ENCODE measurements around the gene GNS.

Gene GNS

DNA sequence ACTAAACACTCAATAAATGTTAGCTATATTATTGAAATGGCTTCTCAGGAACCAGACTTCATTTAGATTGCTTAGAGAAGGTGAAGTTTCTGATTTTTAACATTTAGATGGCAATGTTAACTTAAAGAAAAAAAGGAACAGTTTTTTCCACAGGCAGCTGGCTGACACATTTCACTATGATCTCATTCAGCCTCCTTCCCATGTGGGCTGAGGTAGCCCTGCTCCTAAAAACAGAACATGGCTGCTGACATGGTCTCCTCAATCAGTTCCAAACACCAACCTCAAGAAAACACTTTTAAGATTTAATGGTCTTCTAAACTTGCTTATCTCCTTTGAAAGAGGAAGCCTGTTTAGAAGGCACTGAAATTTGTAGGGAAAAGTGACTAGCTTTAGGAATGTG, 23.8 kb downstream of the GNS start:
- DNase-seq = no peak

DNA sequence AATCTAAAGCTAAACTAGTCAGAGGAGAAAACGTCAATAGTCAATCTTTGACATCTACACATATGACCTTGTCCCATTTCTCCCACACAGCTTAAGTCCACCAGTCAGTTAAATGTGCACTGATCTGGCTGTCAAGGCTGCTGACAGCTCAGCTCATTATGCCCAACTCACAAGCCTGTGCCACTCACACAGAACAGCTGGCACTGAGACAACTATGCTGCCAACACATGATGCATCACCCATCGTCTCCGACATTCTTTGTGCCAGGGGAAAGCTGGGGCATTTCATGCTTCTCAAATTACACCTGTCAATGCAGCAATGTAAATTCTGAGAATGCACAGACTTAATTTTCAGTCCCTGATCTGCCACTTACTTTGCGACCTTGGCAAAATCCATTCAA, 25.3 kb downstream of the GNS start:
- no peak for DNase-seq

DNA sequence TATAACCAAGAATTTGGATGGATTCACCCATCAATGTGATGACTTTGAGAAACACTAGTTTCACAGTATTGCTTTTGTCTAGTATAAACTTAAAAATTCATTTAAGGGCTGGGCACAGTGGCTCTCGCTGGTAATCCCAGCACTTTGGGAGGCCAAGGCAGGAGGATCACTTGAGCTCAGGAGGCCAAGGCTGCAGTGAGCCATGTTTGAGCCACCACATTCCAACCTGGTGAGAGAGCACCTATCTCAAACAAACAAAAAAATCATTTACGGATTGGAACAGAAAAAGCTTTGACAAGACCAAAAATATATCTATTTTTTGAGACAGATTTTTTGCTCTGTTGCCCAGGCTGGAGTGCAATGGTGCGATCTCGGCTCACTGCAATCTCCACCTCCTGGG, 27.5 kb downstream of the GNS start:
- DNase-seq = no peak

DNA sequence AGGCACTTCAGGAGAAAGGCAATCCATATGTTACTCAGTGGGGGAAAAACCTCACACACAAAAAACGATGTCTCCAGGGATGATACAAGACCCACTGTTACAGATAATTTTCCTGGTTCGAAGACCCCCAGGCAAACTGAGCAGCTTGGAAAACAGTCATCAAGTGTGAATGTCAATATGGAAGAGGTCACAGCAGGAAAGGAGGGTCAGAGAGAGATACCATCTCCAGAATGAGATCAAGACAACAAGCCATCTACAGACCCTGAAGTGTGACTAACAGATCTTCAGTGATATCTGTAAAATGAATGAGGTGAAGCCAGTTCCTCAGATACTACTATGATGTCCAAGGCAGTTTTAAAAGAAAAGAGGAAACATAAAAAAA, 28.6 kb downstream of the GNS start:
- no peak for DNase-seq

DNA sequence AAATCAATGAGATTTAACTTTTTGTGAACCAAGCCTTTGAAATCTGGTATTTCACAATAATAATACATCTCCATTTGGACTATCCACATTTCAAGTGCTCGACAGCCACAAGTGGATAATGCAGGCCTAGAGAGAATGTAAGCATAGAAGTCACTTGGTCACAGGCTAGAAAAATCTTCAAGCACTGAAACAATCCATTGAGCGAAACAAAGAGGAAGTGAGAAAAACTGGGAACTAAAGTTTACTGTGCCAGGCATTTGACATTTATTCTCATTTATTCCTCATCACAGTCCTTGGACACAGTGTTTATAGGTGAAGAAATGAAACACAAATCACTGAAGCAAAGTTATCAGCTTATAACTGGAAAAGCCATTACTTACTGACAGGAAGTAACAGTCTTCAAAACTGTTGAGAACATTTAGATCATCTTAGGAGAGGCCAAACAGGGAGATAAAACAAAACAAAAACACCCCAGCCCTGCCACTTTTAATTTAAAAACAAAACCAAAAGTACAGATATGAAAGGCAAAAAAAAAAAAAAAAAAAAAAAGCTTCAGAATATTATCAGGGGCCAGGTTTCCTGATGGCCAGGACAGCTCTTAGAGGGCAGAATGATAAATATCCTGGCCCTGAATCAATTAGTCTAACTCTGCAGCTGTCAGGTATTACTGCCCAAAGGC, 29.2 kb downstream of the GNS start:
- DNase-seq = no peak

DNA sequence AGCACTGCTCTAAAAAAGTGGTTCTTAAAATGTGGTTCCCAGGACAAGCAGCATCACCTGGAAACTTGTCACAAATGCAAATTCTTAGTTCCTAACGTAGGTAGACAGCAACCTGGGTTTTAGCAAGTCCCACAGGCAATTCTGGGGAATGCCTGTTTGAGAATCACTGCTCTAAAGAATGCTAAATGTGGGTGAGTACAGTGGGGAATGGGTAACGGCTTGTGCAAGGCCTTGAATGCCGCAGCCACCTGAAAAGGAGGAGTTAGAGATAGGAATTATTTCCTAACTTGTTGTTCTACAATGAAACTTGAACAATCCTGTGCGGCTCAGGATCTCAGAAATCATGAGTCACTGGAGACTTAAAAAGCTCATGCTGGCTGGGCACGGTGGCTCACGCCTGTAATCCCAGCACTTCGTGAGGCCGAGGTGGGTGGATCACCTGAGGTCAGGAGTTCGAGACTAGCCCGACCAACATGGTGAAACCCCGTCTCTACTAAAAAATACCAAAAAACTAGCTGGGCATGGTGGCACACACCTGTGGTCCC, 34.9 kb downstream of the GNS start:
- DNase-seq = no peak

DNA sequence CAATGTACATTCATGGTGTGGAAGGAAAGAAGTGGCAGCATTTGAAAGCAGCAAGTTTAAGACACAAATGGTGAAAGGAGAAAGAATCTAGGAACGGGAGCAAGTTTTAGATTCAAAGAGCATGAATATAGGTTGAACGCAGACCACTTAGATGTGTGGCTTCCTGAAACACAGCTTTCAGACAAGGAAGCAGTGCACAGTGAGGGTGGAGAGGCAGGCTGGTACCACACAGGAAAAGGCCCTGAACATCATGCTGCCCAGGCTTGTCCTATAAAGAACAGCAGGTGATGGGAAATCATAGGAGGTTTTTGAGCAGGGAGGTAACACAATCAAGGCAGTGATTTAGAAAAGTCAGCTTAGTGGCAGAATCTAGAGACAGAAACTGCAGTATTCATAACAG, 35.6 kb downstream of the GNS start:
- DNase-seq = no peak

DNA sequence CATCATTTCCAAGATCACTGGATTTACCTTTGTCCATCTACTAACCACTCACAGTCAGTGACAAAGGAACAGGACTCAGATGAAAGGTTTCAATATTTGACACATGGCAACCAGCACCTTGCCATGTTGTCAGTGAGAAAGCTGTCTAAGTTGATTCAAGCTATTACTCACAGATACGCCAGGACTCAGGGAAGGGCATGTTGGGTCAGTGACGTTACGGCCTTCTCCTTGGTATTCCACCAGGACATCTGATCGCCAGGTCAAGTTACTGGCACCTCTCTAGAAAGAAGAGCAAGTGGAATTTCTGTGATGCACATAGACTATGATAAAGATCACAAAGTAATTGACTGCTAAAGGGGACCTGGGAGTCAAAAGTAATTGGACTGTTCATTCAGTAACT, 36.4 kb downstream of the GNS start:
- no peak for DNase-seq

DNA sequence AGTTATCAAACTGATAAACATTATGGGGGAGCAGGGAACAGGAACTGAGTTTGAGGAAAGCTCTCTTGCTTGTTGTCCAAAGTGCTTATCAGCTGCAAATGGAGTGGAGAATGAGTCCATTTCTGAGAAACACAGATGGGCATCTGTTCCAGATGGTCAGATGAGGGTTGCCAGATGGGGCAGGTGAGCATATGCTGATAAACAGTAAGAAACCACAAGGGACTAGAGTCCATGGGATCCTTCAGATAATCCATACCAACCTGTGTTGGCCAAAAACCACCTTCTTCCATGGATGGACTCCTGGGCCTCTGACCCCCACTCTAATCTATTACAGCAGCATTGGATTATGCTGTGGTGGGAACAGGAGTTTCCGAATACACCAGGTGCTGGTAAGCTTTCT, 38.3 kb downstream of the GNS start:
- DNase-seq = no peak

DNA sequence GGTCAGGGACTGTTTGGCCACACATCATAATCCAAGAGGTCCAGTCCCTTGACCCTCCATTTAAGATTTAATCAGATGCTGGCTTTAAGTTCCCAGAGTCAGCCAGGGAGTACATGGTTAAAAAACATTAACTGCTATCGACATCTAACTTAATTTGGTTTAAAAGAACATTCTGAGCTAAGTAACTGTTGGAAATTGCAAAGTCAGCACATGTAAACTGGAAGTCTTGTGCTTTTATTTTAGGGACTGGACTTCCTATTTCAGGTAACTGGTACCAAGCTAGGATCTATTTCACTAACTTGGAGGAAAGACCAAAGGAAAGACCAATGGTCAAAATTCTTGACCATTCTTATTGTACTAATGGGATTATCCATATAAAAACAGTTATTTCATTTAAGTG, 40.6 kb downstream of the GNS start:
- no peak for DNase-seq

DNA sequence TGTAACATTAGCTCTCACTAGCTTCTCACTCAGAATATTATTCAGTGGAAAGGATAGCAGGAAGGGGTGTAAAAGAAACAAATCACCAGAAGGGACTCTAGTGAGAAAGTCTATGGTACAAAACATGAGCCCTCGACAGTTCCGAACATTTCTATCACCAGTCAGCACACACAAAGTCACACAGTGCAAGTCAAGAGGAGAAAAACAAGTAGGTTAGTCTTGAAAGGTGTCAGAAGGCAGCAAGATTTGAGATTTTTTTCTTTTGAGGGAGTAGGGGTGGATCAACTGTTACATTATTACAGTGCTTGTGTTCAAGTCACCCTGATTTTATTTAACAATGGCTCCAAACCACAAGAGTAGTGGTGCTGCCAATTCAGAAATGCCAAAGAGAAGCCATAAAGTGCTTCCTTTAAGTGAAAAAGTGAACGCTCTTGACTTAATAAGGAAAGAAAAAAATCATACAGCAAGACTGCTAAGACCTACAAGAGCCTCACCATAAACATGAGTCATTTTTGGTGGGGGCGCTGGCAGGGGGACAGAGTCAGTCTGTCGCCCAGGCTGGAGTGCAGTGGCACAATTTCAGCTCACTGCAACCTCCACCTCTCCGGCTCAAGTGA, 42.3 kb downstream of the GNS start:
- no peak for DNase-seq

DNA sequence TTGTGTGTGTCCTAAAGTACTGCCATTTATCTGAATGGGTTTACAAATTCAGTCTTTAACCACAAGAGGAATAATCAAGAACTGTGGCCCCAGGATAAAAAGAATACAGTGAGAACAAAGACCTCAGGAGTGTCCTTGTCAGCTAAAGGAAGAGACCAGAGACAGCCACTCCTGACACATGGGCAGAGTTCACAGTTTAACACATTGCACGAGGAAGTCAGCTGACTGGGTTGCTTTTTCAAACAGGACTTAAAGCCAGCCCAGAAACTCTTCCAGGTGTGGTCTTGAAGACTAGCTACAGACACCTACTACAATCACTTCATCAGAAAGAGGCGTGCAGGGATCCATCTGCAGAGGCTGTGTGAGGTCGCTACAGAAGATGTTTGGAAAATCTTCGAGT, 42.8 kb downstream of the GNS start:
- no peak for DNase-seq

DNA sequence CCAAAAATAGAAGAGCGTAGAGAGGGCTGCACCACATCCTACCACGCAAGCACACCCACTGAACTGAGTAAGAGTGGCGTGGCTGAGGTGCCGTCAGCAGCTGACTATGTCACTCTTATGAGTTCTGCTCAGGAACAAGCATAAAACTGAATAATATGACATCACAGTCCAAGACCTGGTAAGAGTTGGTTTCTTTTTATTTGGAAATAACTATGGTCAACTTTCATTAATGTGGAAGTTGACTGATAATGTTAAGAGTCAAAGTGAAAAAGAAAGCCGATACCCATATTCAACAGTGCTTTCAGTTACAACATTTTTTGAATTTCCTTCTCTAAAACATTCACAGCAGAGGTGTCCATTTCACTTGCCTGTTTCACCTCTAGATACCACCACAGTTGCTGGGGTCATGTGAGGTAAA, 44.6 kb downstream of the GNS start:
- DNase-seq = no peak

DNA sequence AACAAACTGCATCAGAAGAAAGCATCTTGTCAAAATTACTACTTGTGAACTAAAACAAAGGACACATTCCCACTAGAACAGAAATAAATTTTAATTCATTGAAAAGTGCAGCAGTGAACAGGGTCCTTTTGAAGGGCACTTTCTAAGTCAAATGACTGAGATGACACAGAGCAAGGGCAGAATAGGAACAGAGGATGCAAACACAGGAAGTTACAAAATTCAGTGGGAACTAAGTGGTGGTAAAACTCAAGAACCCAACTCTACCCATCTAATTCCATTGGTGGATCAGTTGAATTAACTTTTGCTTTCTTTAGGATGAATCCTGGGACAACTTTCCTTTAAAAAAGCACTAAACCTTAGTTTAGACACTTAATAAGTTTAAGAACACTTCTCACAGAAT, 45.8 kb downstream of the GNS start:
- DNase-seq = no peak

DNA sequence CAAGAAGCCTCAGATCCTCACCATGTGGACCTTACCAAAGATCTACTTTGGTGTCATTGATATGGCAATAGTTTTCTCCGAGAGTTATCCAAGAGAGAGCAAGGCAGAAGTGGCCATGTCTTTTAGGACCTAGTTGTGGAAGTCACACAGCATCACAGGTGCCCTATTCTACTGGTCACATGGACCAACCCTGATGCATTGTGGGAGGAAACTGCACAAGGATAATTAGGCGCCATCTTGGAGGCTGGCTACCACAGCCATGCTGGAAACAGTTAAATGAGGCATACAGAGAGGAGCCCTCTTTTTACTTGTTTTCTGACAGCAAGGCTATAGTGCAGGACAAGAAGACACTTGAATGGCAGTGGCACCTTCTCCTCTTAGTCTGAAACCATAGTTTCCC, 49.8 kb downstream of the GNS start:
- no peak for DNase-seq

DNA sequence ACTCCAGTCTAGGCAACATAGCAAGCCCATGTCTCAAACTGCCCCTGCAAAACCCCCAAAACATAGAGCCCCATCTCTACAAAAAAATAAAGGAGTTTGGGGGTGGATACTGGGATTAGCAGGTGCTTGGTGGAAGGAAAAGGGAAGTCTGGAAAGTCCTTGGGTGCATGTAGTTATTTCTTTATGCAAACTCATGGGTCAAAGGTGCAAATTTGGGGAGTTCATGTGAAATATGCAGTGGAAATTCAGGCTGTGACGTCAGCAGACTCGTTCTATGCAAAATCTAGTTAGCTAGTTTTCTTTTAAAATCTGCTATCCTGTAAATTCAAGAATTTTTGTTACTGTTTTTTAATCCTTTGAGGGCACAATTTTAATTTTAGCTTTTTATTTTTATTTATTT, 51.3 kb downstream of the GNS start:
- DNase-seq = no peak

DNA sequence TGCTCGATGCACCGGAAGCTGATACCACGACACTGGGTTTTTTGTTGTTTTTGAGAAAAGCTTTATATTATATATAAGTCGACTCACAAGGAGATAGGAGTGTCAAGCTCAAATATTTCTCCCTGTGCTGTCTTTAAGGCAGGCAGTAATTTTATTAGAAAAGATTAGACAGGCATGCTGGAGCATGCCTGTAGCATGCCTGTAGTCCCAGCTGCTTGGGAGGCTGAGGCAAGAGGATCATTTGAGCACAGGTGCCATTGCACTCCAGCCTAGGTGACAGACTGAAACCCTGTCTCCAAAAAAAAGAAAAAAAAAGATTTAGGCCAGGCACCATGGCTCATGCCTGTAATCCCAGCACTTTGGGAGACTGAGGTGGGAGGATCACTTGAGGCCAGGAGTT, 51.8 kb downstream of the GNS start:
- no peak for DNase-seq

DNA sequence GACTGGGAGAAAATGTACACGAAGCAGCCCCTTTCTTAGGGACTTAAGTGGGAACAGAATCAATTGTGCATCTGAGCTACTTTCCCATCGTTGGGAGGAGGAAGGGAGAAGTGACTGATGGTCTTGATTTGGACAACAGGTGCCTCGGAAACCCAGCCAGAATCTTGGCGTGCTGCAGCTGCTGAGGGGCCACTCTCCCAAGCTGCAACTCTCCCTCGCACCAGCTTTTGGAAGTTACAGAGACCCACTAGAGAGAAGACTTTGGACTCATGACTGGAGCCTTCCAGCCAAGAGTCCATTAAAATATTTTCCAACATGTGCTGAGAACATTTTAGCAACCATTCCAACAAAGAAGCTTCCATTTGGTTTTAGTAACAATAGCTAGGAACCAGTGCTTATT, 52.3 kb downstream of the GNS start:
- no peak for DNase-seq

DNA sequence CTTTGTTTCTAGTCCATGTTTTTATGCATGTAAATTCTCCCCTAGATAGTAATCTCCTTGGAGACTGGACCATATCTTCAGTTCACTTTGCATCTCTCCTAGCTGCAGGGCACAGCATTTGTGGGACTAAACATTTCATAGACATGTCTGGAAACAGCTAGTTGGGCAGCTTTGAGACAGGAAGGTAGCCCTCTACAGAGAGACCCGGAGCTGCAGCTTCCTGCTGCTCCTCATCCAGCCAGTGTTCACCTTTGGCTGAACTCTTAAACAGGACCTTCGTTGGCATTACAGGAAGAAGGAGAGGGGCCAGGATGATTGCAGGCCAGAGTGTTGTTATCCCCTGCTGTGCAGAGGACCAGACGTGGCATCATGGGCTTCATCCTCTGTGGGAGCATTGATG, 52.9 kb downstream of the GNS start:
- DNase-seq = no peak

DNA sequence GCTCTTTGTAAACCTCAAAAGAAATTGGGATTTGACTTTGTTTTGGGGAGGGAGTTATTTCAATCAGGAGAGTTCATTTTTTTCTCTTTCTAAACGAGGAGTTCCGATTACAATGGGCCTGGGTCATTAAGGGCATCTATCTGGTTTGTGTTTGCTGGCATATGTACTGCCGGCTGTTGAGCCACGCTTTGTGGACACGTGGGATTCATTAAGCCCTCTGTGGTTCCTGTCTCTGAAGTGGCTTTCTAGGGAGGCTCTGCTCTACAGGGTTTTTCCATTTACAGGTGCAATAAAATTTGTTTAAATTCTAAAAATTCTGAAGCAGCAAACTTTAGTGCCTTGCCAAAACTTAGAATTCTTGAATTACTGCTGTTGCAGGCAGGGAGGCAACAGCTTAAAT, 57.9 kb downstream of the GNS start:
- no peak for DNase-seq

DNA sequence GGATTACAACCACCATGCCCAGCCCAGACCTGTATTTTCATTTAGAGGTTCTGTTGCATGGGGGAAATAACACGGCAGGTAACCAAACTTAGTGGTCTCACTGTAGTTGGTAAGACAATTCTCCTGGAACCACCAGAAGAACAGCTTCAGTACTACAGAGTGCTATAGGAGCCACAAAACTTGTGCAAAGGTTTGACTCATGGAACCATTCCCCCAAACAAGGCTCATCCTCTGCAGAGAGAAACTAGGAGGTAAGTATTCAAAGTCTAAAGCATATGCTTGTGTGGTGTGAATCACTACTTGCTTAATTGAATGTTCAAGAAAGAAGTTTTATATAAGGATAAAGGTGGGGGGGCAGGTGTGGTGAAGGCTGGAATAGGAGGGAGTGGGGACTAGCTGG, 58.7 kb downstream of the GNS start:
- no peak for DNase-seq

DNA sequence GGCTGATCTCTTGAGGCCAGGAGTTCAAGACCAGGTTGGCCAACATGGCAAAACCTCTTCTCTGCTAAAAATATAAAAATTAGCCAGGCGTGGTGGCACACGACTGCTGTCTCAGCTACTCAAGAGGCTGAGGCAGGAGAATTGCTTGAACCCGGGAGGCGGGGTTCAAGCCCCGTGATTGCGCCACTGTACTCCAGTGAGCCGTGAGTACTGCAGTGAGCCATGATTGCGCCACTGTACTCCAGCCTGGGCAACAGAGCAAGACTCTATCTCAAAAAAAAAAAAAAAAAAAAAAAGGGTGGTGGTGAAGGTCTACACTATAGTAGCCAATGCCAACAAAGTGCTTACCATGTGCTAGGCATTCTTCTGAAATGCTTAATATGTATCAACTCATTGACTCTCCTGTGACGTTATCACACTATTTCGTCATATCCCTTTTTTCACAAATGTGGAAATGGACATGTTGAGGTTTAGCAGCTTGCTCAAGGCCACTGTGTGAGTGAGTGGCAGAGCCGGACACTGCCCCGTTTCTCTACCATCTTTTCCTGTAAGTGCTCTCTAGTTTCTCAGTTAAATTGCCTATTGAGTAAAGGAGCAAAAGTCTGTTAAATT, 59.6 kb downstream of the GNS start:
- DNase-seq = no peak

DNA sequence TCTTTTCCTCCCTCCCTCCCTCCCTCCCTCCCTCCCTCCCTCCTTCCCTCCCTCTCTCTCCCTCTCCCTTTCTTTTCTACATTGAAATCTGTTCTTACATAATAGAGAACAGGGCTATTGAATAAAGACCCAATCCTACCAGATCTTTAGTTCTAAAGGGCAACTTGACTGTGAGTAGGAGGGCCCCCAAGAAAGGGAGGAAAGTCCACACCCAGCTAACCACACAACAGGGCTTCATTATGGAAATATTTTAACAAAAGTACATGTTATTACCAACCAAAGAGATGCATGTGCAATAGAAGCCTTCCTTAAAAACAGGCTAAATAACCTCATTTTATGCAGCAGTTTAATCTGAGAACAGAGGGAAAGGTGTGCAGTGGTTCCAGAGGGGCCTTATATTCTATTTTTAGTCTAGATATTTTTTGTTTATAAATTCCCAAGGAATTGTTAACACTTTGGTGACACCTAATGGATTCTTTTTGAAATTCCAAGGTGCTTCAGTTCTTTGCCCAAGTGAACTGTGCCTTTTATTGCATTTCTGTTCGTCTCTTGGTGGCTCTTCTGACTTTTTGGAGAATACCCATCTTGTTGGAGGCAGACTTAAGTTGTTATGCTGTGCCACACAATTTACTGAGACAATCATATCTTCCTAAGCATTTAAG, 63.0 kb downstream of the GNS start:
- DNase-seq = no peak

DNA sequence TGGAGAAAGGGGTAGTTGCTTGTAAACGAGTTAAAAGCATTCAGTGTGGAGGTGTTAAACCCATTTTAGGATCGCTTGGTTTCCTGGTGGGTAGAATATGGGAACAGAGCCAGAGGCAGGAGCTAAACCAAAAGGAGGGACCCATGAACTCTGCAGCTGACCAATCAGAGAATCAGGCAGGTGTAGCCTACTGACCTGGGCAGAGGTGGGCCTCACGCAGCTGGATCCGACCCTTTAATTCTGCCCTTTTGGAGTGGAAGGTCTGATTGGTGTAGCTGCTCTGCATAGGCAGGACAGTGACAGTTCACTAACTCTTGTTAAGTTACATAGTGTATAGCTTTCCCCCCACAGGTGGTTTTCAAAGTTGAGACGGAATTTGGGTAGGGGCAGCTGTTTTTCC, 63.7 kb downstream of the GNS start:
- DNase-seq = no peak

Data from effector CD4-positive, alpha-beta T cell (primary cell).